Left lung (tissue), 10 donors: Measurements from ENCODE around the gene SLC5A2. TPM values are rescaled to one million over a fixed set of nuclear protein-coding genes. Genes with fewer than 3 reads are reported as not detected.
A peak's percentile ranks its signal among the peaks of the same experiment; 100 is the strongest.
"Not testable (repeated sequence)": the region's sequence is repeated elsewhere in the genome, so short reads cannot be mapped to it uniquely, and the experiment has no call there.

ENCODE experiments used
- ATAC-seq: fragments of 200-7000 bp; cut with Tn5 transposase; one replicate; pipeline ENCODE4 v1.9.1; 2020; ENCODE audit warnings: moderate library complexity
- DNase-seq, 4 donors: peaks; one replicate each; pipeline ENCODE4 v3.0.0-alpha.2; 2013 to 2020
- H3K27ac ChIP-seq, 2 donors: fragments of 200-600 bp; sonication (generic) in 1 of 2; one replicate each; pipeline versions ENCODE4 v1.5.0 to v1.8.0; 2020 to 2021
- H3K27me3 ChIP-seq, 2 donors: fragments of 200-600 bp; sonication (generic) in 1 of 2; one replicate each; pipeline versions ENCODE4 v1.5.0 to v1.8.0; 2020 to 2021
- H3K36me3 ChIP-seq, 2 donors: fragments of 200-600 bp; sonication (generic) in 1 of 2; one replicate each; pipeline versions ENCODE4 v1.5.0 to v1.8.0; 2020 to 2021
- H3K4me1 ChIP-seq, 2 donors: fragments of 200-600 bp; one replicate each; pipeline ENCODE4 v1.8.0; 2021
- H3K4me3 ChIP-seq, 2 donors: fragments of 200-600 bp; sonication (generic) in 1 of 2; one replicate each; pipeline versions ENCODE4 v1.5.0 to v1.8.0; 2020 to 2021; ENCODE audit warnings: mild to moderate bottlenecking in 1 of 2
- H3K9me3 ChIP-seq, 2 donors: fragments of 200-600 bp; sonication (generic) in 1 of 2; one replicate each; pipeline versions ENCODE4 v1.5.0 to v1.8.0; 2020 to 2021
- intact Hi-C, 2 donors: fragments of 100-400 bp; cut with DNase I; formaldehyde crosslinking; loops; one replicate each; pipeline versions ENCODE4 v1.11.2 to v1.14.2; 2022
- polyA plus RNA-seq, 6 donors: library from polyadenylated mRNA; unstranded; fragments of 120-200 nt; gene quantifications; one replicate each; pipeline ENCODE4 v1.2.1, GENCODE V29; 2013; ENCODE audit not compliant: insufficient read length in 6 of 6
- total RNA-seq, 2 donors: library from RNA; stranded (reverse); fragmentation: NEBNext Ultra II Directional; extraction: Animal tissue kit (Norgen Biotek cat#: 25700); gene quantifications; one replicate each; pipeline ENCODE4 v1.2.1, GENCODE V29; 2021
- TF ChIP-seq, protein P1 (sequence below), 2 donors: fragments of 200-600 bp; sonication (generic) in 1 of 2; IDR thresholded peaks; one replicate each; pipeline versions ENCODE4 v1.5.0 to v1.8.0; 2021; ENCODE audit warnings: antibody characterized with exemption in 2 of 2
- donor health status: DM: no; HTN: yes; CAD: no.
- donor health status: DM: no; HTN: no; CAD: no.

The SLC5A2 gene
- total and polyA plus RNA-seq, 8 donors: 0.92 to 18.8 (median 13.5) TPM

DNA sequence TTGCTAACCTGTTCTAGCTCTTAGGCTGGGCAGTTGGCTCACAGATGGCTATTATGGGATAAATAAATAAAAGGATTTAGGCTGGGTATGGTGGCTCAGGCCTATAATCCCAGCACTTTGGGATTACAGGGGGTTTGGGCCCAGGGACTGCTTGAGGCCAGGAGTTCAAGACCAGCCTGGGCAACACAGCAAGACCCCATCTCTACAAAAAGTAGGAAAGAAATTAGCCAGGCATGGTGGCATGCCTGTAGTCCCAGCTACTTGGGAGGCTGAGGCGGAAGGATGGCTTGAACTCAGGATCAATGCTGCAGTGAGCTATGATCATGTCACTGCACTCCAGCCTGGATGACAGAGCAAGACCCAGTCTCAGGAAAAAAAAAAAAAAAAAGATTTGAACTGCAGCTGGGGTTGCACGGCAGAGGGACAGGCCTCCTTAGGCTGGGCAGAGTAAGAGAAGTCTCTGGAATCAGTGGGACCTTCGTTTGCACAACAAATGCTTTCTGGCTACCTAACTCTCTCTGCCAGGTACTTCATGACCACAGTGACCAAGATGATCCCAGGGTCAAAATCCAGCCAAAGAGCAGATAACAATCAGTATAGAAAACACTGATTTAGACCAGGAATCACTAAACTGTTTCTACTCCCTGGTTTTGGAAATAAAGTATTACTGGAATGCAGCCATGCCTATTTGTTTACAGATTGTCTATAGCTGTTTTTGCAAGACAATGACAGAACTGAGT, 18.5 kb downstream of the SLC5A2 start:
- H3K27me3 ChIP-seq: no peaks in the 10 kb centered on the region
- TF ChIP-seq, protein P1, sequence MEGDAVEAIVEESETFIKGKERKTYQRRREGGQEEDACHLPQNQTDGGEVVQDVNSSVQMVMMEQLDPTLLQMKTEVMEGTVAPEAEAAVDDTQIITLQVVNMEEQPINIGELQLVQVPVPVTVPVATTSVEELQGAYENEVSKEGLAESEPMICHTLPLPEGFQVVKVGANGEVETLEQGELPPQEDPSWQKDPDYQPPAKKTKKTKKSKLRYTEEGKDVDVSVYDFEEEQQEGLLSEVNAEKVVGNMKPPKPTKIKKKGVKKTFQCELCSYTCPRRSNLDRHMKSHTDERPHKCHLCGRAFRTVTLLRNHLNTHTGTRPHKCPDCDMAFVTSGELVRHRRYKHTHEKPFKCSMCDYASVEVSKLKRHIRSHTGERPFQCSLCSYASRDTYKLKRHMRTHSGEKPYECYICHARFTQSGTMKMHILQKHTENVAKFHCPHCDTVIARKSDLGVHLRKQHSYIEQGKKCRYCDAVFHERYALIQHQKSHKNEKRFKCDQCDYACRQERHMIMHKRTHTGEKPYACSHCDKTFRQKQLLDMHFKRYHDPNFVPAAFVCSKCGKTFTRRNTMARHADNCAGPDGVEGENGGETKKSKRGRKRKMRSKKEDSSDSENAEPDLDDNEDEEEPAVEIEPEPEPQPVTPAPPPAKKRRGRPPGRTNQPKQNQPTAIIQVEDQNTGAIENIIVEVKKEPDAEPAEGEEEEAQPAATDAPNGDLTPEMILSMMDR (IDR thresholded peaks at IDR 0.05): no peak
- intact Hi-C loops: no loop called here
- H3K4me3 ChIP-seq: no peak overlapping the region
- H3K4me1 ChIP-seq: peaks cover 3 to 27% of the 10 kb centered on the region in 2 donors
- no peak for DNase-seq
- peaks cover 0 to 48% of the 10 kb centered on the region in 2 donors for H3K36me3 ChIP-seq
- no peak overlapping the region for H3K27ac ChIP-seq
- H3K9me3 ChIP-seq: no peaks in the 10 kb centered on the region
- ATAC-seq: no peak

DNA sequence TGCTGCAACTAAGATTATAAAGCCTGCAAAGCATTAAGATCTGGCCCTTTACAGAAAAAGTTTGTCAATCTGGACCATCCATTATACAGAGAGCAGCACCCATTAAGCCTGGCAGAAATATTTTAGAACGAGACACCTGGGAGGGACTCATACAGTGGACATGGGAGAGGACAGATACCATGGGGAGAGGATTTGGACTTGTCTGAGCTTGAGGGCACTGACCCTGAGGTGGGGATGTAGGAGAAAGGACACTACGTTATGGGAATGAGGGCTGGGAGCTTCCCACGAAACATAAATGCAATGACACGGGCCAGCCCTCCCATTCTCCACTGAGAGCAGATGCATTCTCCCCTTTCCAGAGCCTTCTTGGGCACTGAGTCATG, 19.0 kb downstream of the SLC5A2 start:
- Histone ChIP-seq H3K36me3 (peaks cover 0 to 43% of the 10 kb centered on the region in 2 donors), H3K27ac (peak overlapping the region in 1 of 2 donors; percentile 69), H3K9me3 (no peaks in the 10 kb centered on the region), H3K4me3 (no peak overlapping the region), H3K4me1 (peaks cover 9 to 32% of the 10 kb centered on the region in 2 donors), H3K27me3 (no peaks in the 10 kb centered on the region)
- ATAC-seq: no peak
- DNase-seq: no peak
- TF ChIP-seq, protein P1 (IDR thresholded peaks at IDR 0.05): no peak
- intact Hi-C loops: no loop called here

DNA sequence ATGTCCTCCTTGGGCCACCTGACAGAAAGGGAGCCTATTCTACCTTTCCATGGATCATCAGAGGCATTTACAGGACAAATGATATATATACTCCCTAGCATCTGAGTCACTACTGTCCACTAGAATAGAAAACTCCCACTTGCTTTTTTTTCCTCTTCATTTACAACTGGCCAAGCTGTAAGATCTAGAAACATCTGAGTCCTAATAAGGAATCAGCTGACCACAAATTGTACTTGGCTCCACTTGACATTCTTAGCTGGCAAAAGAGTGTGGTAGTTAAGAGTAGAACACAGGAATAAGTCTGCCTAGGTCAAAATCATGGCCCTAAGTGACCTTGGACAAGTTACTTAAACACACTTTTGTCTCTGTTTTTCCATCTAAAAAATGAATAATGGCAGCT, 20.1 kb downstream of the SLC5A2 start:
- intact Hi-C loops: no loop called here
- H3K27me3 ChIP-seq: no peaks in the 10 kb centered on the region
- ATAC-seq (peak; percentile 79), DNase-seq (no peak)
- H3K4me1 ChIP-seq: peaks cover 12 to 41% of the 10 kb centered on the region in 2 donors
- H3K27ac ChIP-seq: peak overlapping the region; percentile 42 to 69
- H3K9me3 ChIP-seq: no peaks in the 10 kb centered on the region
- peaks cover 0 to 33% of the 10 kb centered on the region in 2 donors for H3K36me3 ChIP-seq
- TF ChIP-seq, protein P1 (IDR thresholded peaks at IDR 0.05): no peak
- H3K4me3 ChIP-seq: no peak overlapping the region

DNA sequence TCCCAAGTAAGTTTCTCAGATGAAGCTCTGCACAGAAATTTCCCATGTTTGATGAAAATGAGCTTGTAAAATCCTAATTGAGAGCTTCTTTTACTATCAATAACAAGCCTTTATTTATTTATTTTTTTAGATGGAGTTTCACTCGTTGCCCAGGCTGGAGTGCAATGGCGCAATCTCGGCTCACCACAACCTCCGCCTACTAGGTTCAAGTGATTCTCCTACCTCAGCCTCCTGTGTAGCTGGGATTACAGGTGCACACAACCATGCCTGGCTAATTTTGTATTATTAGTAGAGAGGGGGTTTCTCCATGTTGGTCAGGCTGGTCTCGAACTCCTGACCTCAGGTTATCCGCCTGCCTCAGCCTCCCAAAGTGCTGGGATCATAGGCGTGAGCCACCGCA, 20.6 kb downstream of the SLC5A2 start:
- intact Hi-C loops, H3K4me3 ChIP-seq, H3K27me3 ChIP-seq, DNase-seq, H3K9me3 ChIP-seq: not testable (repeated sequence)
- H3K36me3 ChIP-seq: peaks cover 0 to 28% of the 10 kb centered on the region in 2 donors
- ATAC-seq: peak; percentile 33
- peaks cover 12 to 41% of the 10 kb centered on the region in 2 donors for H3K4me1 ChIP-seq
- H3K27ac ChIP-seq: peak overlapping the region in 1 of 2 donors; percentile 30

DNA sequence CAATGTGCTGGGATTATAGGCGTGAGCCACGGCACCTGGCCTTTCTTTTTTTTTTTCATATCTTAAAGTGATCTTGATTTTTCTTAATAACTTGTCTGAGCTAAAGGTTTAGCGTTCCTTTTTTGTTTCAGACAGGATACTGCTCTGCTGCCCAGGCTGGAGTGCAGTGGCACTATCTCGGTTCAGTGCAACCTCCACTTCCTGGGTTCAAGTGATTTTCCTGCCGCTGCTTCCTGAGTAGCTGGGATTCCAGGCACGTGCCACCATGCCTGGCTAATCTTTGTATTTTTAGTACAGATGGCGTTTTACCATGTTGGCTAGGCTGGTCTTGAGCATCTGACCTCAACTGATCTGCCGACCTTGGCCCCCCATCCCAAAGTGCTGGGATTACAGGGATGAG, 21.2 kb downstream of the SLC5A2 start:
- peaks cover 12 to 46% of the 10 kb centered on the region in 2 donors for H3K4me1 ChIP-seq
- no peaks in the 10 kb centered on the region for H3K27me3 ChIP-seq
- intact Hi-C loops: no loop called here

More for the DNA sequence above, 21.2 kb downstream of the SLC5A2 start:
- TF ChIP-seq, protein P1 (IDR thresholded peaks at IDR 0.05): no peak
- no peak for ATAC-seq
- H3K9me3 ChIP-seq: no peaks in the 10 kb centered on the region
- no peak overlapping the region for H3K4me3 ChIP-seq
- H3K36me3 ChIP-seq: peaks cover 0 to 22% of the 10 kb centered on the region in 2 donors
- DNase-seq: no peak
- peak overlapping the region in 1 of 2 donors; percentile 30 for H3K27ac ChIP-seq
